NCI-H345 treated with DMSO at 0.1 percent for 48 hours (cell line): ENCODE results near the gene RAD50.
"Not testable (repeated sequence)": the region's sequence is repeated elsewhere in the genome, so short reads cannot be mapped to it uniquely, and the experiment has no call there.

Source experiments
- DNase-seq: peaks from one replicate; lab custom pipeline; 2025; ENCODE audit not compliant: unreplicated experiment; lab: John Stamatoyannopoulos, UW

Gene RAD50

GRCh38 chr5:132557478-132558172 is 848 bp downstream of the RAD50 start:
- peak; percentile 18 for DNase-seq

DNA sequence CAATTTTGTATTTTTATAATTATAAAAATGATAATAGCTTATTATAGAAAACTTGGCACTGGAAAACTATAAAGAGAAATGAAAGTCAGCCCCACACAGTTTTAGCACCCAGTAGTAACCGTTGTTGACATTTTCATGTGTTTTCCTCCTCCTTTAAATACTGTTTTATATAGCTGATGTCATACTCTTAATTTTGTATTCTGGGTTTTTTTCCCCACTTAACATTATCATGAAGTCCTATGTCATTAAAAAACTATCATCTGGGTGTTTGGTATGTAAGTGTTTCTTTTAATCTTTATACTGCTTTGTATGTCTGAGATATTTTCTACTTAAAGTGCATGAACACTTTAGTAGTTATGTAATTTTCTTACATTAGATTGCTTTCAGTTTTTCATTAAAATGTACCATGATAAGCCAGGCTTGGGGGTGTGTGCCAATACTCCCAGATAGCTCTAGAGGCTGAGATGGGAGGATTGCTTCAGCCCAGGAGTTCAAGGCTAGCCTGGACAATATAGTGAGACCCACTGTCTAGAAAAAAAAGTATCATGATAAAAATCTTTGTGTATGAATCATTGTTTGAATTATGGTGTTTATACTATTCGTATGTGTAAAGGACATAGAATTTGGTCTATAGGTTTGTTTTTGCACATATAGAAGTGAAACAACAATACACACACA is 2.7 kb downstream of the RAD50 start:
- DNase-seq, result no peak

DNA sequence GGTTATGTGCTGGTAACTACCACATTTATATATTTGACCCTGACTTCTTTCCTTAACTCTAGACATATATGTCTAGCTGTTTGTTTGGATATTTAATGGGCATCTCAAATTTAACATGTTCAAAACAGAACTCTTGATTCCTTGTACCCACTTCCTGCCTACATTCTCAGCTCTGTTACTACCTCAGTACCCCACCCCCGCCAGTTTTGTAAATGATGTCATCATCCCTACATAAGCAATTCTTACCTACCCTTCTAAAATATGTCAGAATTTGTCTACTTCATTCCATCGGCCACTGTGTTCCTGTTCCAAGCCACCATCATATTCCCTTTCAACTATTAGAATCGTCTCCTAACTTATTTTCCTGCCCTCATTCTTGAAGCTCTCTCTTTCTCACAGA is 4.8 kb downstream of the RAD50 start:
- DNase-seq, result no peak

- not testable (repeated sequence) for DNase-seq
These were observed 7.8 kb downstream of the RAD50 start for GRCh38 chr5:132564555-132564954.

DNA sequence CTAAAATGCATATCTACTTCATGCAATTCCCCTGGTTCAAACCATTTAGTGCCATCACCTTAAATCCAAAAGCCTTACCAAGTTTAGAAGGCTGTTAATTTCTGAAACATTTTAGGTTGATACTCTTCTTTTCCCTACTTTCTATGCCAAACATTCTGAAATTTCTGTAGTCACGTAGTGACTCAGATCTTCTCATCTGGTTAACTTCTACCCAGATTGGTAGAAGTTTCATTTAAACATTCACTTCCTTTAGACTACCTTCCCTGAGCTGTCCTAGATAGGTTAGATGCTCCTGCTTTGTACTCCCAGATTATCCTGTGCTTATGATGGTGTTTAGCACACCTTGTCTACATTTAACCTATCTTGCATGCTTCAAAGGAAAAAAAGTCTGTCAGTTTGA is 9.9 kb downstream of the RAD50 start:
- no peak for DNase-seq

DNA sequence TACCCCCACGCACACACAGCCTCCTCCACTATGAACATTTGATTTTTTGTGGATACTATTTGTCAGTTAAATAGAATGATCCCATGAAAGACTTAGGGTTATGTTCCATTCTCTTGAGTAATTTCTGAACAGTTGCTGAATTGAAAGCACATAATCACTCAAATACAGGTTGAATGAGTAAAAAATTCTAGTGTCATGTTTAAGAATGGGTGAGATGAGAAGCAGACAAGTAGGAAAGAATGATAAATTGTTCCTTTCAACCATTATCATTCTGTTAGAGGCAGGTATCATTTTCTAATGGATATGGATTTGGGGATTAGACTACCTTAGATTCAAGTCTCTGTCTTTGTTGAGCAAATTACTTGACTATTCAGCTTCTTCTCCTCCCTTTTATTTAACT is 19.3 kb downstream of the RAD50 start:
- no peak for DNase-seq

DNA sequence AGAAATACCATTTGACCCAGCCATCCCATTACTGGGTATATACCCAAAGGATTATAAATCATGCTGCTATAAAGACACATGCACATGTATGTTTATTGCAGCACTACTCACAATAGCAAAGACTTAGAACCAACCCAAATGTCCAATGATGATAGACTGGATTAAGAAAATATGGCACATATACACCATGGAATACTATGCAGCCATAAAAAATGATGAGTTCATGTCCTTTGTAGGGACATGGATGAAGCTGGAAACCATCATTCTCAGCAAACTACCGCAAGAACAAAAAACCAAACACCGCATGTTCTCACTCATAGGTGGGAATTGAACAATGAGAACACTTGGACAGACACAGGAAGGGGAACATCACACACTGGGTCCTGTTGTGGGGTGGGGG is 27.8 kb downstream of the RAD50 start:
- DNase-seq, result not testable (repeated sequence)

DNA sequence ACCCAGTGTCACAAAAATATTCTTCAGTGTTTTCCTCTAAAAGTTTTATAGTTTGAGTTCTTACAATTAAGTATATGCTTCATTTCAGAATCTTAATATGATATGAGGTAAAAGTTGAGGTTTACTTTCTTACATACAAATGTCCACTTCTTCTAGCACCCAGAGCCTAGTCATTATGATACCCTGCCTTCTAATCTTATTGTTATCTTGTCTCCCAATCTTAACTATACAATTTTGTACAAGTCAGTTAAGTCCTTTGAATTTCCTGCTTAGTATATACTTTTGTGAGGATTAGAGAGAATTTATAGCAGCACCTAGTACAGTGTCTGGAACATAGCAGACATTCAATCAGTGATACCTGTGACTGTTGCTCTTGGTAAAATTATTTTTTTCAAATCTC is 29.3 kb downstream of the RAD50 start:
- no peak for DNase-seq

- DNase-seq, result no peak
These were observed 32.7 kb downstream of the RAD50 start for GRCh38 chr5:132589467-132589866.

- no peak for DNase-seq
These were observed 34.4 kb downstream of the RAD50 start for GRCh38 chr5:132591145-132591544.

GRCh38 chr5:132592521-132592920 is 35.7 kb downstream of the RAD50 start:
- no peak for DNase-seq

- DNase-seq, result no peak
These were observed 37.4 kb downstream of the RAD50 start for GRCh38 chr5:132594170-132594569.

- DNase-seq, result no peak
These were observed 38.8 kb downstream of the RAD50 start for GRCh38 chr5:132595624-132596023.

GRCh38 chr5:132601071-132601728 is 44.4 kb downstream of the RAD50 start:
- no peak for DNase-seq

- no peak for DNase-seq
These were observed 50.3 kb downstream of the RAD50 start for GRCh38 chr5:132607095-132607494.

DNA sequence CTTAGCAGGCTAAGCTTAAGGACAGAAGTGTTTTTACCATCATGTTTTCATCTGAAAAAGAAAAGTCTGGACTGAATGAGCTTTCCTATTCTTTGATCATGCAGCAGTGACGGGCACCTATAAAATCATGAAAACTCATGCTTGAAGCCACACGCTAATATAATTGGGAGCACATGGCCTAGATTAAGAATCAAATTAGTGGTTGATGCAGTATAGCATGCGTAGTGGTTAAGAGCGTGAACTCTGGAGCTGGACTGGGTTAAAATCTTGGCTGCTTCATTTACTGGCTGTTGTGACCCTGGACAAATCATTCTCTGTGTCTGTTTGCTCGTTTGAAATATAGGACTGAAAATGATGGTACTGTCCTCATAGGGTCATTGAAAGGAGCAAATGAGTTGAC is 51.3 kb downstream of the RAD50 start:
- DNase-seq, result no peak

- DNase-seq, result no peak
These were observed 55.2 kb downstream of the RAD50 start for GRCh38 chr5:132611965-132612364.

GRCh38 chr5:132612846-132613245 is 56.1 kb downstream of the RAD50 start:
- no peak for DNase-seq

DNA sequence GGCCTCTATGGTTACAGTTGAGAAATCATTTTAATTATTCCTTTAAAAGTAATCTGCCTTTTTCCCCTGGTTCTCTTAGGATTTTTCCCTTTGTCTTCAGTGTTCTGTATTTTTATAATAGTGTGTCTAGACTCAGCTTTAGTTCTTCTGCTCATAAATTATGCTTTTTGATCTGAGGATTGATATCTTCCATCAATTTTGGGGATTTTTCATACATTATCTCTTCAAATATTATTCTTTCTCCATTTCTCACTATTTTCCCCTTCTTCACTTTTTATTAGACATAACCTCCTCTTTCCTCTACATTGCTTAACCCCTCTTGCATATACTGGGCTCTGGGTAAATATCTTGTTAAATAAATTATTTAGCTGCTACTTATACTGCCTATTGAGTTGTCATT is 64.9 kb downstream of the RAD50 start:
- no peak for DNase-seq

DNA sequence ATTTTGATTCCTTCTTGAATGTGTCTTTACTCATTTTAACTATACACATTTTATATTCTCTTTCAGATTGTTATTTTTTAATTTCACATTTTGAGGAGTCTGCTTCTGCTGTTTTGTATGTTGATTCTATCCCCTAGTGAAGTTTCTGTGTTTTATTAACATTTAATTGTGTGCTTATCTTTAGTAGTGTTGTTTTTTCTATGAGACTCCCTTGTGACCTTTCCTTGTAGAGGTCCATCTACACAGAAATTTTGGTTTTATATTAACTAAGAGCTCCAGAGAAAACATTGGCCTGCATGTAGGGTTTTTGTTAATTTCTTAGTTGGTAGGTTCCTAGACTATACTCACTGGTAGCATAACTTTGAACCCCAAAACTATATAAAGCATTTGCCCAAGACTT is 65.8 kb downstream of the RAD50 start:
- DNase-seq, result no peak

- no peak for DNase-seq
These were observed 70.7 kb downstream of the RAD50 start for GRCh38 chr5:132627470-132627869.

DNA sequence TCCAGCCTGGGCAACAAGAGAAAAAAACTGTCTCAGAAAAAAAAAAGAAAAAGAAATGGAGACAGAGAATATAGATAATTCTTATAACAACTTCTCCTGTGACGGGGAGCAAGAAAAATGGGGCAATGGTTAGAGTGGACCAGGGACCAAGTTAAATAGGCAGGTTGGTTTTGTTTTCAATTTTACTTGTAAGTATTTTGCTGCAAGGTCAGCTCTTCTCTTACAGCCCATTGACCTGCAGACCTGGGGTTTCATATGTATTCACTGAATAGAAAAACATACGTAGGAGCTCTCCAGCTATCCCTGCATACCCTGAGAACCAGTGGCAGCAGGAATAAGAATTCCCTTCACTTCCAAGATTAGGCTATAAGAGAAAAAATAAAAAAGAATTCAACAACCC is 72.0 kb downstream of the RAD50 start:
- DNase-seq, result no peak
